A549 (cell line): ENCODE results near the gene KCNIP4. TPM values are rescaled to one million over a fixed set of nuclear protein-coding genes. Genes with fewer than 3 reads are reported as not detected.

Source experiments
- ATAC-seq, 2 experiments: fragments of 200-7000 bp in 1 of 2; fragments of >200 bp in 1 of 2; cut with Nextera tagmentation in 1 of 2; cut with Tn5 transposase in 1 of 2; 3 replicates each; pipeline versions ENCODE4 v1.8.0 to v1.9.1; 2018 to 2020; ENCODE audit warnings: mild to moderate bottlenecking in 1 of 2, moderate library complexity in 1 of 2
- CTCF ChIA-PET: fragments of 300-600 bp; sonication (Branson Sonifier 250); formaldehyde crosslinking; extraction: SDS; loops from one replicate; lab custom pipeline; 2021; ENCODE audit warnings: antibody characterized with exemption, inconsistent platforms; lab: Yijun Ruan, JAX
- POLR2A ChIA-PET: fragments of 350-600 bp; formaldehyde crosslinking; extraction: SDS; loops from one replicate; lab custom pipeline; 2021; ENCODE audit warnings: antibody characterized with exemption, inconsistent platforms; lab: Yijun Ruan, JAX
- DNase-seq, 2 experiments: peaks; one replicate each; pipeline versions ENCODE4 v3.0.0 to v3.0.0-alpha.2; 2011 to 2016; ENCODE audit warnings: low read depth in 1 of 2, low spot score in 1 of 2
- FAIRE-seq: peaks from 2 replicates; lab custom pipeline; 2011; peaks lifted over from hg19 to GRCh38; lab: Jason Lieb, UNC
- H3K27ac ChIP-seq, 2 experiments: fragments of >200 bp; sonication (Bioruptor Twin); formaldehyde crosslinking; 3 replicates each; pipeline ENCODE4 v1.5.1; 2016 to 2017
- H3K4me1 ChIP-seq: fragments of >200 bp; sonication (Bioruptor Twin); formaldehyde crosslinking; 3 replicates; pipeline ENCODE4 v1.6.1; 2016
- H3K4me2 ChIP-seq: fragments of >200 bp; sonication (Bioruptor Twin); formaldehyde crosslinking; 3 replicates; pipeline ENCODE4 v1.6.1; 2016
- H3K4me3 ChIP-seq: fragments of >200 bp; sonication (Bioruptor Twin); formaldehyde crosslinking; 3 replicates; pipeline ENCODE4 v1.5.1; 2016
- H3K9me3 ChIP-seq: fragments of >200 bp; sonication (Bioruptor Twin); formaldehyde crosslinking; 3 replicates; pipeline ENCODE4 v1.6.1; 2016
- BHLHE40 ChIP-seq: IDR thresholded peaks from 2 replicates; pipeline ENCODE4 v1.6.1; 2012; ENCODE audit warnings: low read depth, low read length, inconsistent platforms
- CBX2 ChIP-seq: fragments of 200-600 bp; sonication (generic); IDR thresholded peaks from 2 replicates; pipeline ENCODE4 v1.6.1; 2016; ENCODE audit warnings: low read depth, mild to moderate bottlenecking, borderline replicate concordance
- EP300 ChIP-seq, 2 experiments: fragments of >200 bp; sonication (Bioruptor Twin); formaldehyde crosslinking; IDR thresholded peaks; 2 replicates in 1 of 2; 3 replicates in 1 of 2; pipeline ENCODE4 v1.6.1; 2016 to 2017
- JUN ChIP-seq, 2 experiments: fragments of >200 bp; sonication (Bioruptor Twin); formaldehyde crosslinking; IDR thresholded peaks; 2 replicates in 1 of 2; 3 replicates in 1 of 2; pipeline ENCODE4 v1.6.1; 2016 to 2017
- KDM5A ChIP-seq: fragments of 200-600 bp; sonication (generic); IDR thresholded peaks from 2 replicates; pipeline ENCODE4 v1.6.1; 2016; ENCODE audit warnings: antibody characterized with exemption, mild to moderate bottlenecking
- MYC ChIP-seq: IDR thresholded peaks from 2 replicates; pipeline ENCODE4 v1.6.1; 2012; ENCODE audit warnings: mild to moderate bottlenecking, inconsistent platforms, low read length, improper control_type of control experiment, borderline replicate concordance
- NFE2L2 ChIP-seq: fragments of 150-350 bp; conservative IDR thresholded peaks from 2 replicates; pipeline ENCODE4 v1.6.1; 2014; ENCODE audit warnings: low read length
- PHF8 ChIP-seq: fragments of 200-600 bp; sonication (generic); IDR thresholded peaks from 2 replicates; pipeline ENCODE4 v1.6.1; 2016; ENCODE audit warnings: low read depth, mild to moderate bottlenecking, antibody characterized with exemption, moderate library complexity, borderline replicate concordance
- POLR2A ChIP-seq: IDR thresholded peaks from 2 replicates; pipeline ENCODE4 v1.6.1; 2012; ENCODE audit warnings: mild to moderate bottlenecking, low read length
- POLR2AphosphoS2 ChIP-seq: conservative IDR thresholded peaks from 2 replicates; pipeline ENCODE4 v1.6.1; 2012; ENCODE audit warnings: low read length, improper control_type of control experiment, inconsistent platforms
- RFX5 ChIP-seq: fragments of 450-650 bp; IDR thresholded peaks from 2 replicates; pipeline ENCODE4 v1.7.1; 2014; ENCODE audit warnings: antibody characterized with exemption, mild to moderate bottlenecking, moderate library complexity
- USF2 ChIP-seq: fragments of 450-650 bp; IDR thresholded peaks from 2 replicates; pipeline ENCODE4 v1.6.1; 2014; ENCODE audit warnings: antibody characterized with exemption
- ZFP36 ChIP-seq: fragments of 450-650 bp; IDR thresholded peaks from 2 replicates; pipeline ENCODE4 v1.6.1; 2014; ENCODE audit warnings: borderline replicate concordance; ENCODE audit not compliant: partially characterized antibody
- WGBS: methylation state at CpG from one replicate; pipeline ENCODE4 v1.1.6; 2017; ENCODE audit errors: missing lambda C conversion rate; 5-methylcytosine and 5-hydroxymethylcytosine counted together
- polyA plus RNA-seq, 4 experiments: library from polyadenylated mRNA; depleted of rRNA in 3 of 4; stranded (reverse); fragments of >200 nt; fragmentation: RNase III in 1 of 4; extraction: RNeasy Plus Mini Kit Qiagen cat#74134 plus additional on column Dnase treatment in 1 of 4; gene quantifications; 2 replicates in 3 of 4; 3 replicates in 1 of 4; pipeline ENCODE4 v1.2.3, GENCODE V29; 2011 to 2017
- TF ChIP-seq, protein P1 (sequence below): fragments of >200 bp; sonication (Bioruptor Twin); formaldehyde crosslinking; IDR thresholded peaks from 3 replicates; pipeline ENCODE4 v1.5.1; 2016
- TF ChIP-seq, protein P2 (sequence below): fragments of 250-450 bp; sonication (Bioruptor Pico); IDR thresholded peaks from 2 replicates; pipeline ENCODE4 v1.5.0; 2020; ENCODE audit warnings: low read depth, mild to moderate bottlenecking, moderate library complexity
- TF ChIP-seq, protein P3 (sequence below): fragments of >200 bp; sonication (Bioruptor Twin); formaldehyde crosslinking; IDR thresholded peaks from 3 replicates; pipeline ENCODE4 v1.6.1; 2016

The KCNIP4 gene
- polyA plus RNA-seq, 2 of the 4 experiments (the other 2 are of a cell fraction), result not detected

DNA sequence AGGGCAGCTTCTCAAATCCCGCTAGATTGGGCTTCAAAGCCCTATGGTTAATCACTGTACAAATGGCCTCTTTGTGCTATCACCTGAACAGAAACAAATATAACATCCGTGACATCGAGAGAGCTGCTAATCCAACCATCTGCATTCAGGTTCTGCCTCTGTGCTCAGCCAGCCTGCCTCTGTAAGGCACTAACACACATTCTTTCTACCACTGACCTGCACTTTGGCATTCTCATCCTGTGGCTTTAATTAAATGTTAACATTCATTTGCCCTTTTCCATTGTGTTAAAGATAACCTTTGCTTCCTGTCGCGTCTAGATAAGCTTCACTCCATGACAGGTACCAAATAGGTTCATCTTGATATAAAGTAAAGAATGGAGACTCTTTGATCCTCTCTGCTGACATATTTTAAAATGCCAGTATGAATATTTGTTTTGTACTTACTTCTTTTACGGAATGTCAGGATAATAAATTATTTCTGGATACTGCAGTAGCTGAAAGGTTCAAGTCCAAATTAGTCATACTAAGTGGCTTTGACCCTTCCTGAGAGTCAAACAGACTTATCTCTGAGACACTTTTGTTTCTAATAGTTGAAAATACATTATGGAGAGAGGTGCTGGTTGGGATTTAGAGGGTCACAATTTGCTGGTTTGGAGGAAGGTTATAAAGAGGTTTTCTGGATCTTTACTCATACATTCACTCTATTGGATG lies 742.6 kb downstream of the KCNIP4 start:
- ChIA-PET POLR2A (no interaction called here), CTCF (no interaction called here)
- DNase-seq (no peak), ATAC-seq (no peak), FAIRE-seq (no peak)
- Histone ChIP-seq H3K9me3 (no peaks in the 10 kb centered on the region), H3K4me2 (no peak overlapping the region), H3K27ac (no peak overlapping the region), H3K4me1 (no peaks in the 10 kb centered on the region), H3K4me3 (no peak overlapping the region)
- no peak for TF ChIP-seq CBX2
- TF ChIP-seq POLR2AphosphoS2, result no peak
- no peak for TF ChIP-seq ZFP36
- TF ChIP-seq PHF8, result no peak
- no peak for TF ChIP-seq JUN (IDR thresholded peaks at IDR 0.05)
- TF ChIP-seq, protein P1, sequence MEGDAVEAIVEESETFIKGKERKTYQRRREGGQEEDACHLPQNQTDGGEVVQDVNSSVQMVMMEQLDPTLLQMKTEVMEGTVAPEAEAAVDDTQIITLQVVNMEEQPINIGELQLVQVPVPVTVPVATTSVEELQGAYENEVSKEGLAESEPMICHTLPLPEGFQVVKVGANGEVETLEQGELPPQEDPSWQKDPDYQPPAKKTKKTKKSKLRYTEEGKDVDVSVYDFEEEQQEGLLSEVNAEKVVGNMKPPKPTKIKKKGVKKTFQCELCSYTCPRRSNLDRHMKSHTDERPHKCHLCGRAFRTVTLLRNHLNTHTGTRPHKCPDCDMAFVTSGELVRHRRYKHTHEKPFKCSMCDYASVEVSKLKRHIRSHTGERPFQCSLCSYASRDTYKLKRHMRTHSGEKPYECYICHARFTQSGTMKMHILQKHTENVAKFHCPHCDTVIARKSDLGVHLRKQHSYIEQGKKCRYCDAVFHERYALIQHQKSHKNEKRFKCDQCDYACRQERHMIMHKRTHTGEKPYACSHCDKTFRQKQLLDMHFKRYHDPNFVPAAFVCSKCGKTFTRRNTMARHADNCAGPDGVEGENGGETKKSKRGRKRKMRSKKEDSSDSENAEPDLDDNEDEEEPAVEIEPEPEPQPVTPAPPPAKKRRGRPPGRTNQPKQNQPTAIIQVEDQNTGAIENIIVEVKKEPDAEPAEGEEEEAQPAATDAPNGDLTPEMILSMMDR, result no peak
- TF ChIP-seq USF2, result no peak
- 34% methylated on average over 6 of the region's 6 CpGs for WGBS

DNA sequence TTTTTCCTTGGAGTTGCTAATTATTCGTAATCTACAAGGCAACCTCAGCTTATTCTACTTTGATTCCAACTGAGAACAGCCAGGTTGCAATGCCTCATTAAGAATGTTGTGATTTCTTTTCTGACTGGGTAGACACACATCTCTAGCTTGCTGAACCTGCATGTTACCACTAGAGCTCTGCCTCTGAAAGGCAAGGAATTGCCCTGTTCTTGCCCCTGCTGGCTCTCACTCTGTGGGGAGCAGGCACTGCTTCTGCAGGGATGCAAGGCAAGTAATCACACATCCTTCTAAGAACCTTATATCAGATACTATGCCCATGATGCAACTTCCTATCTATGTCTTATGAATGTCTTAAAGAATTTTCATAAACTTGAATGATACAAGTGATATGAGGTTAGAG lies 745.2 kb downstream of the KCNIP4 start:
- H3K4me1 ChIP-seq, result no peaks in the 10 kb centered on the region
- 0% methylated on average over 1 of the region's 1 CpG for WGBS
- no peak for ATAC-seq
- H3K4me3 ChIP-seq, result no peak overlapping the region
- no peak overlapping the region for H3K4me2 ChIP-seq
- no peak overlapping the region for H3K27ac ChIP-seq
- no peak for DNase-seq
- H3K9me3 ChIP-seq, result no peaks in the 10 kb centered on the region
- ChIA-PET CTCF (no interaction called here), POLR2A (no interaction called here)
- no peak for TF ChIP-seq POLR2A
- TF ChIP-seq, protein P2, sequence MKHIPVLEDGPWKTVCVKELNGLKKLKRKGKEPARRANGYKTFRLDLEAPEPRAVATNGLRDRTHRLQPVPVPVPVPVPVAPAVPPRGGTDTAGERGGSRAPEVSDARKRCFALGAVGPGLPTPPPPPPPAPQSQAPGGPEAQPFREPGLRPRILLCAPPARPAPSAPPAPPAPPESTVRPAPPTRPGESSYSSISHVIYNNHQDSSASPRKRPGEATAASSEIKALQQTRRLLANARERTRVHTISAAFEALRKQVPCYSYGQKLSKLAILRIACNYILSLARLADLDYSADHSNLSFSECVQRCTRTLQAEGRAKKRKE (CRISPR knock-in tag), result no peak
- TF ChIP-seq NFE2L2, result no peak
- no peak for TF ChIP-seq ZFP36
- no peak for TF ChIP-seq RFX5
- TF ChIP-seq, protein P1, result no peak
- TF ChIP-seq EP300 (IDR thresholded peaks at IDR 0.05), result no peak
- no peak for FAIRE-seq

GRCh38 chr4:21202959-21203358 lies 745.6 kb downstream of the KCNIP4 start:
- ChIA-PET POLR2A (no interaction called here), CTCF (no interaction called here)
- ATAC-seq (no peak), FAIRE-seq (no peak), DNase-seq (no peak)
- Histone ChIP-seq H3K4me3 (no peak overlapping the region), H3K27ac (no peak overlapping the region), H3K4me2 (no peak overlapping the region), H3K4me1 (no peaks in the 10 kb centered on the region), H3K9me3 (no peaks in the 10 kb centered on the region)
- 0% methylated on average over 1 of the region's 3 CpGs for WGBS
- TF ChIP-seq, protein P3, sequence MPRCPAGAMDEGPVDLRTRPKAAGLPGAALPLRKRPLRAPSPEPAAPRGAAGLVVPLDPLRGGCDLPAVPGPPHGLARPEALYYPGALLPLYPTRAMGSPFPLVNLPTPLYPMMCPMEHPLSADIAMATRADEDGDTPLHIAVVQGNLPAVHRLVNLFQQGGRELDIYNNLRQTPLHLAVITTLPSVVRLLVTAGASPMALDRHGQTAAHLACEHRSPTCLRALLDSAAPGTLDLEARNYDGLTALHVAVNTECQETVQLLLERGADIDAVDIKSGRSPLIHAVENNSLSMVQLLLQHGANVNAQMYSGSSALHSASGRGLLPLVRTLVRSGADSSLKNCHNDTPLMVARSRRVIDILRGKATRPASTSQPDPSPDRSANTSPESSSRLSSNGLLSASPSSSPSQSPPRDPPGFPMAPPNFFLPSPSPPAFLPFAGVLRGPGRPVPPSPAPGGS, result no peak
- TF ChIP-seq KDM5A, result no peak
- no peak for TF ChIP-seq EP300 (IDR thresholded peaks at IDR 0.05)
- TF ChIP-seq BHLHE40, result no peak
- TF ChIP-seq MYC, result no peak
